ENCODE data around the gene DES.

The DES gene

DNA sequence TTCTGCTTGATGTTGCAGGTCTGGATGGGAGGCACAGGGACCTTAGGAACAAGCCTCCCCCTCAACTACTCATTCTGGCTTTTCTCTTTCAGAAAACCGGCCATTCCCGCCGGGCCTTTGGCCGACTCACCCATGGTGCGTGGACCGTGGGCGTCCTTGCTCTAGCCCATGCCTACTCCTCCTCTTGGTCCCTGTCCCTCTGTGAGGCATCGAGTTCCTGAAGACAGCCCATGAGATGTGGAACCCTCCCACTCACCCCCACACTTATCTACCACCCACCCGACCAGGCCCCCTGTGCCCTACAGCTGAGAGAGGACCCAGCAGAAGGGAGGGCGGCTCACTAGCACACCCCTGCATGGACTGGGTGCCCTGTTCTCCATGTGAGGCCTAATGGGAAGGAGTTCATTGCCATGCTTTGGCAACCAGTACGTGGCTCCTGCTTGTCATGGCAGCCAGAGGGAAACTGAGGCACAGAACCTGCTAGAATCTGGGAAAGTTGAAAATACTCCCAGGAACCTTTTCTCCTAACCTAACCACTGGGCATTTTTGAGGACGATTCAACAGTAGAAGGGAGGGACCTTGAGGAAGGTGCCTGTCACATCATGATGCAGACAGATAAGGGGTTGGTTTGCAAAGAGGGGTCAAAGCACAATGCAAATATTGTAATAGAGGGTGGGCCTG lies 25.0 kb downstream of the DES start:
- Histone ChIP-seq H3K4me3 (ENCODE audit: low read length) (peak overlapping the region; percentile 71), H3K4me1 (ENCODE audit: control insufficient read depth, insufficient read depth, low read length) (peaks cover 40% of the 10 kb centered on the region), H3K27me3 (ENCODE audit: control insufficient read depth, insufficient read depth, low read length) (no peaks in the 10 kb centered on the region), H3K9ac (ENCODE audit: low read depth, low read length) (no peak overlapping the region), H3K36me3 (ENCODE audit: insufficient read depth, low read length) (no peaks in the 10 kb centered on the region), H3K4me2 (ENCODE audit: low read length) (peak overlapping the region; percentile 79), H3K9me3 (replicated peaks; ENCODE audit: low read length) (no peaks in the 10 kb centered on the region)

DNA sequence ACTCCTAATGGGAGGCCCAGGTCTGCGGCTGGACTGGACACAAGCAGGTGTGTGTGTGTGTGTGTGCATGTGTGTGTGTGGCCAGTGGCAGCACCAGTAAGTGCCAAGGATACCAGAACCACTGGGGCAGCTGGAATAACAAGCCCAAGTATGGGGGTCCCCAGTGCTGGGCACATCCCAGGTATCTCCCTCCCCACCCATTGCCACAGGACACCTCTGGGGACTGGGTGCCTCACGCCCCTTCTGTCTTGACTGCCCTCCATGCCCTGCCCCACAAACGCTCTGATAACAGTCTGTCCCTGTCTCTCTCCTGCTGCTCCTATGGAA lies 25.5 kb downstream of the DES start:
- Histone ChIP-seq H3K9ac (ENCODE audit: low read depth, low read length) (no peak overlapping the region), H3K4me3 (ENCODE audit: low read length) (no peak overlapping the region), H3K9me3 (replicated peaks; ENCODE audit: low read length) (no peaks in the 10 kb centered on the region), H3K4me2 (ENCODE audit: low read length) (no peak overlapping the region), H3K4me1 (ENCODE audit: control insufficient read depth, insufficient read depth, low read length) (peaks cover 40% of the 10 kb centered on the region), H3K27me3 (ENCODE audit: control insufficient read depth, insufficient read depth, low read length) (no peaks in the 10 kb centered on the region), H3K36me3 (ENCODE audit: insufficient read depth, low read length) (no peaks in the 10 kb centered on the region)

DNA sequence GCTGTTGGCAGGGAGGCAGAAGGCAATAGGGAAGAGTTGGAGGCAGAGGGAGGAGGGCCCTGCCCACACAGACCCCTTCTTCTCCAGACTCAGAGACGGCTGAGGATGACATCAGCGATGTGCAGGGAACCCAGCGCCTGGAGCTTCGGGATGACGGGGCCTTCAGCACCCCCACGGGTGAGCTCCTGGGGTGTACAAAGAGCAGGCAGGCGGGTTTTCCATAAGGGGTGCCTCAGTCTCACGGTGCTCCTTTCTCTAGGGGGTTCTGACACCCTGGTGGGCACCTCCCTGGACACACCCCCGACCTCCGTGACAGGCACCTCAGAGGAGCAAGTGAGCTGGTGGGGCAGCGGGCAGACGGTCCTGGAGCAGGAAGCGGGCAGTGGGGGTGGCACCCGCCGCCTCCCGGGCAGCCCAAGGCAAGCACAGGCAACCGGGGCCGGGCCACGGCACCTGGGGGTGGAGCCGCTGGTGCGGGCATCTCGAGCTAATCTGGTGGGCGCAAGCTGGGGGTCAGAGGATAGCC lies 26.5 kb downstream of the DES start:
- H3K9ac ChIP-seq (ENCODE audit: low read depth, low read length) = no peak overlapping the region
- H3K4me2 ChIP-seq (ENCODE audit: low read length) = no peak overlapping the region
- H3K27me3 ChIP-seq (ENCODE audit: control insufficient read depth, insufficient read depth, low read length) = no peaks in the 10 kb centered on the region
- no peaks in the 10 kb centered on the region for H3K36me3 ChIP-seq (ENCODE audit: insufficient read depth, low read length)
- H3K9me3 ChIP-seq (replicated peaks; ENCODE audit: low read length) = no peaks in the 10 kb centered on the region
- no peak overlapping the region for H3K4me3 ChIP-seq (ENCODE audit: low read length)
- H3K4me1 ChIP-seq (ENCODE audit: control insufficient read depth, insufficient read depth, low read length) = peaks cover 35% of the 10 kb centered on the region

- H3K36me3 ChIP-seq (ENCODE audit: insufficient read depth, low read length) = peaks cover 6% of the 10 kb centered on the region
- H3K4me3 ChIP-seq (ENCODE audit: low read length) = no peak overlapping the region
- no peaks in the 10 kb centered on the region for H3K9me3 ChIP-seq (replicated peaks; ENCODE audit: low read length)
- no peaks in the 10 kb centered on the region for H3K27me3 ChIP-seq (ENCODE audit: control insufficient read depth, insufficient read depth, low read length)
- peaks cover 35% of the 10 kb centered on the region for H3K4me1 ChIP-seq (ENCODE audit: control insufficient read depth, insufficient read depth, low read length)
- H3K9ac ChIP-seq (ENCODE audit: low read depth, low read length) = no peak overlapping the region
- H3K4me2 ChIP-seq (ENCODE audit: low read length) = no peak overlapping the region
Measured at GRCh38 chr2:219445220-219445640, 27.1 kb downstream of the DES start.

- H3K9me3 ChIP-seq (replicated peaks; ENCODE audit: low read length) = no peaks in the 10 kb centered on the region
- H3K27me3 ChIP-seq (ENCODE audit: control insufficient read depth, insufficient read depth, low read length) = no peaks in the 10 kb centered on the region
- peaks cover 35% of the 10 kb centered on the region for H3K4me1 ChIP-seq (ENCODE audit: control insufficient read depth, insufficient read depth, low read length)
Measured at GRCh38 chr2:219446101-219446504, 27.9 kb downstream of the DES start.

DNA sequence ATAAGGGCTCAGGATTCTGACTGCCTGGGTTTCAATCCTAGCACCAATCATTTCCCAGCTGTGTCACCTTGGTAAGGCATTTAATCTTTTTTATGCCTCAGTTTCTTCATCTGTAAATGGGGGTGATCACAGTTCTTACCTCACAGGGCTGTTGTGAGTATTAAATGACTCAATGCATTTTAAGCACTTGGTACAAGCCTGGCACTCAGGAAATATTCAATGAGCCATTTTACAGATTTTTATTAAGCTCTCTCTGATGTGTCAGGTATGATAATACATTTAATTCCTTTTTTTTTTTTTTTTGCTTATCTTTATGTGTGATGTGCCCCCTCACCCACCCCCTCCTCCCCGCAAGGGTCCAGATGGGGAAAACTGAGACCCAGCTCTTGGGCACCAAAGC lies 28.5 kb downstream of the DES start:
- peaks cover 35% of the 10 kb centered on the region for H3K4me1 ChIP-seq (ENCODE audit: control insufficient read depth, insufficient read depth, low read length)
- H3K9ac ChIP-seq (ENCODE audit: low read depth, low read length) = no peak overlapping the region
- H3K27me3 ChIP-seq (ENCODE audit: control insufficient read depth, insufficient read depth, low read length) = no peaks in the 10 kb centered on the region
- no peaks in the 10 kb centered on the region for H3K9me3 ChIP-seq (replicated peaks; ENCODE audit: low read length)
- H3K4me3 ChIP-seq (ENCODE audit: low read length) = no peak overlapping the region
- no peak overlapping the region for H3K4me2 ChIP-seq (ENCODE audit: low read length)
- H3K36me3 ChIP-seq (ENCODE audit: insufficient read depth, low read length) = peaks cover 13% of the 10 kb centered on the region

More at GRCh38 chr2:219446101-219446504, 27.9 kb downstream of the DES start:
- Histone ChIP-seq H3K9ac (ENCODE audit: low read depth, low read length) (no peak overlapping the region), H3K4me3 (ENCODE audit: low read length) (no peak overlapping the region), H3K36me3 (ENCODE audit: insufficient read depth, low read length) (peaks cover 13% of the 10 kb centered on the region), H3K4me2 (ENCODE audit: low read length) (no peak overlapping the region)

DNA sequence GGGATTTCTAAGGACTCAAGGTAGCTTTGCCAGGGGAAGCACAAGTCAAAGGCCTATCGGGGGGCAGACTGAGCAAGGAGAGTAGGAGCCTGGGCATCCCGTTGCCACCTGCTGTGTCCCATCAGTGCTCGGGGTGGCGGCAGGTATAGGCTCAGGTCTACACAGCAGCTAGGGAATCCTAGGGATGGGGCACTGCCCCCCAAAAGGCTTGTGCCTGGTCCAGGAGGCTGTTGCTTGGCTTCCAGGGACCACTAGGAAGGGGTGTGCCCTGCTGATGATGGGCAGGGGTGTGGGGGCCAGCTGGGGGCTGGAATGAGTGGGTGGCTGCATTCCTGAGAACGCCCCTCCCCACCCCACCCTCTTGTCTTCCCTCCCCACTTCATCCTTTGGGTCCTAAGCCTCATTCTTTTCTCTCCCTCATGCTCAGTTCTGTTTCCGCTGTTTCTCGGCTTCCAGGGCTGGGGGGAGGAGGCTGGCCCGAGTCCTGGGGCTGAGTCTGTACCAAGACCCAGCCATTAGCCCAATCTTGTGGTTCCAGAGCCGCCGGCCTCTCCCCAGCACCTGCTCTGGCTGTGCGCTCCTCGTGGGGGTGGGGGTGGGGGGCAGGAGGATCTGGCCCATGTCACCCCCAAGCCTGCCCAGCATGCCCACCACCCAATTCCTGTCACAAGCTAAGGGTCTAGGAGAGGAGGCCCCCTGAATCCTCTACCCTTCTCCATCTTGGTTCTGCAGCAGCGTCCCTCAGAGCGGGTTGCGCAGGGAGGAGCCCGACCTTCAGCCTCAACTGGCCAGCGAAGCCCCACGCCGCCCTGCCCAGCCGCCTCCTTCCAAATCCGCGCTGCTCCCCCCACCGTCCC lies 29.3 kb downstream of the DES start:
- H3K4me1 ChIP-seq (ENCODE audit: control insufficient read depth, insufficient read depth, low read length) = peaks cover 42% of the 10 kb centered on the region
- no peaks in the 10 kb centered on the region for H3K27me3 ChIP-seq (ENCODE audit: control insufficient read depth, insufficient read depth, low read length)
- H3K4me2 ChIP-seq (ENCODE audit: low read length) = no peak overlapping the region
- no peaks in the 10 kb centered on the region for H3K9me3 ChIP-seq (replicated peaks; ENCODE audit: low read length)
- no peak overlapping the region for H3K9ac ChIP-seq (ENCODE audit: low read depth, low read length)
- H3K4me3 ChIP-seq (ENCODE audit: low read length) = no peak overlapping the region
- peaks cover 13% of the 10 kb centered on the region for H3K36me3 ChIP-seq (ENCODE audit: insufficient read depth, low read length)

- H3K9me3 ChIP-seq (replicated peaks; ENCODE audit: low read length) = no peaks in the 10 kb centered on the region
- peaks cover 13% of the 10 kb centered on the region for H3K36me3 ChIP-seq (ENCODE audit: insufficient read depth, low read length)
- H3K4me2 ChIP-seq (ENCODE audit: low read length) = no peak overlapping the region
- H3K27me3 ChIP-seq (ENCODE audit: control insufficient read depth, insufficient read depth, low read length) = no peaks in the 10 kb centered on the region
- no peak overlapping the region for H3K4me3 ChIP-seq (ENCODE audit: low read length)
- H3K9ac ChIP-seq (ENCODE audit: low read depth, low read length) = no peak overlapping the region
- H3K4me1 ChIP-seq (ENCODE audit: control insufficient read depth, insufficient read depth, low read length) = peaks cover 42% of the 10 kb centered on the region
Measured at GRCh38 chr2:219448099-219448775, 30.1 kb downstream of the DES start.

DNA sequence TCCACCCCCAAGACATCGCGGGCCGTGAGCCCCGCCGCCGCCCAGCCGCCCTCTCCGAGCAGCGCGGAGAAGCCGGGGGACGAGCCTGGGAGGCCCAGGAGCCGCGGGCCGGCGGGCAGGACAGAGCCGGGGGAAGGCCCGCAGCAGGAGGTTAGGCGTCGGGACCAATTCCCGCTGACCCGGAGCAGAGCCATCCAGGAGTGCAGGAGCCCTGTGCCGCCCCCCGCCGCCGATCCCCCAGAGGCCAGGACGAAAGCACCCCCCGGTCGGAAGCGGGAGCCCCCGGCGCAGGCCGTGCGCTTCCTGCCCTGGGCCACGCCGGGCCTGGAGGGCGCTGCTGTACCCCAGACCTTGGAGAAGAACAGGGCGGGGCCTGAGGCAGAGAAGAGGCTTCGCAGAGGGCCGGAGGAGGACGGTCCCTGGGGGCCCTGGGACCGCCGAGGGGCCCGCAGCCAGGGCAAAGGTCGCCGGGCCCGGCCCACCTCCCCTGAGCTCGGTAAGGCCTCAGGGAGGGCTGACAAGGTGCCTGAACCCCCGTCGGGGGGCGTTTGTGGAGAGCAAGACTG lies 30.7 kb downstream of the DES start:
- Histone ChIP-seq H3K9me3 (replicated peaks; ENCODE audit: low read length) (no peaks in the 10 kb centered on the region), H3K27me3 (ENCODE audit: control insufficient read depth, insufficient read depth, low read length) (no peaks in the 10 kb centered on the region), H3K36me3 (ENCODE audit: insufficient read depth, low read length) (peaks cover 13% of the 10 kb centered on the region), H3K4me3 (ENCODE audit: low read length) (no peak overlapping the region), H3K9ac (ENCODE audit: low read depth, low read length) (no peak overlapping the region), H3K4me1 (ENCODE audit: control insufficient read depth, insufficient read depth, low read length) (peaks cover 48% of the 10 kb centered on the region), H3K4me2 (ENCODE audit: low read length) (no peak overlapping the region)

DNA sequence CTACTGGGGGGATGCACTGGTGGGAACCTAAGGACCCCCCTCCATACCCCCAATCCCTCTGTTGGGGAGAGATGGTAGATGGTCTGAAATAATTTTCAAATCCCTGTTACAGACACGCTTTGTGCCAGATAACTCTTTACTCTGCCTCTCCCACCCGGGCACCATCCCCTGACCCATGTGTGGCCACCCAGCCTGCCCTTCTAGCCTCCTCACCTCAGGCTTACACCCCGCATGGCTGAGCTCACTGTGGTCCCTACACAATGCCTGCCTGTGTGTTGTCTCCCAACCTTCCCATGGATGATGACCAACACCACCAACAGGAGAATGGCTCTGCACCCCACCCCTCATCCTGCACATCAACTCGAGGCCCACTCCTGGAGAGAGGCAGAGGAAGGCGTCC lies 31.4 kb downstream of the DES start:
- Histone ChIP-seq H3K9me3 (replicated peaks; ENCODE audit: low read length) (no peaks in the 10 kb centered on the region), H3K4me1 (ENCODE audit: control insufficient read depth, insufficient read depth, low read length) (peaks cover 55% of the 10 kb centered on the region), H3K36me3 (ENCODE audit: insufficient read depth, low read length) (peaks cover 13% of the 10 kb centered on the region)

DNA sequence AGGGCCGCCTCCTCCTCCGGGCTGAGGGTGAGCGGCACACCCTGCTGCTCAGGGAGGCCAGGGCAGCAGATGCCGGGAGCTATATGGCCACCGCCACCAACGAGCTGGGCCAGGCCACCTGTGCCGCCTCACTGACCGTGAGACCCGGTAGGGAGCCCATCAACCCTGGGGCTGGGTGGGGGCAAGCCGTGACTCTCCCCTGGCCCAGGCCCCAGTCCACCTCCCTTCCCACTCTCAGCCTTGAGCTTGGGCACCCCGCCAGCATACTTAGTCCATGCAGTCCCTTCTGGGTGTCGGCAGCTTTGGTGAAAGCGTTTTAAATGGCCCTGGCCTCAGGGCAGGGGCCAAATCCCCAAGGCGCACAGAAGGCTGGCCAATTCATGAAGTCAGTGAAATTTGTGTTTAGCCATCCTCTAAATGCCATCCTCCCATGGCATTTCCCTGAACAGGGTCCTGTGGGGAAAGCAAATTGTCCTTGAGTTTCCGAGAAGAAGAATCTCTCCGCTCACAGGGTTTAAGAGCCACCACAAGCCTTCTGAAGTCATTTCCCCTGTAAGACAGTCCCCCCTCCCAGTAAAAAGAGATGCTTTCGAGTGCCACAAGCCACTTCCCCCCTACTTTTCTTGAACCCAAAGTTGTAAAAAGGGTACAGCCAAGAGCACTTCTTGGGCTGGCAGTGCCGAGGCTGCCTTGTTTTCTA lies 33.6 kb downstream of the DES start:
- H3K27me3 ChIP-seq (ENCODE audit: control insufficient read depth, insufficient read depth, low read length) = no peaks in the 10 kb centered on the region
- peaks cover 13% of the 10 kb centered on the region for H3K36me3 ChIP-seq (ENCODE audit: insufficient read depth, low read length)
- no peaks in the 10 kb centered on the region for H3K9me3 ChIP-seq (replicated peaks; ENCODE audit: low read length)
- H3K4me2 ChIP-seq (ENCODE audit: low read length) = peak overlapping the region; percentile 74
- peaks cover 44% of the 10 kb centered on the region for H3K4me1 ChIP-seq (ENCODE audit: control insufficient read depth, insufficient read depth, low read length)
- no peak overlapping the region for H3K4me3 ChIP-seq (ENCODE audit: low read length)
- H3K9ac ChIP-seq (ENCODE audit: low read depth, low read length) = peak overlapping the region; percentile 47

More for the DNA sequence above, 31.4 kb downstream of the DES start:
- Histone ChIP-seq H3K9ac (ENCODE audit: low read depth, low read length) (no peak overlapping the region), H3K27me3 (ENCODE audit: control insufficient read depth, insufficient read depth, low read length) (no peaks in the 10 kb centered on the region), H3K4me3 (ENCODE audit: low read length) (no peak overlapping the region), H3K4me2 (ENCODE audit: low read length) (no peak overlapping the region)
